Kidney tubule cell (primary cell): Measurements from ENCODE around the gene THAP2.

ENCODE experiments used
- DNase-seq: peaks from one replicate; pipeline ENCODE4 v3.0.0-alpha.2; 2018; ENCODE audit warnings: low spot score

The THAP2 gene

GRCh38 chr12:71663561-71664410 is at the start of gene THAP2, which contains the start of gene ZFC3H1:
Gene THAP2 (plus strand): TSS chr12:71664301. CDS start chr12:71664510, 209 bp downstream.
Gene ZFC3H1 (minus strand): TSS chr12:71663848. CDS start chr12:71663610, 238 bp downstream.
- peak; percentile 99 for DNase-seq

- DNase-seq, result no peak
These were observed 42.2 kb upstream of the THAP2 start for GRCh38 chr12:71621938-71622337.

- no peak for DNase-seq
These were observed 38.6 kb upstream of the THAP2 start for GRCh38 chr12:71625476-71625875.

GRCh38 chr12:71626098-71626497 is 38.0 kb upstream of the THAP2 start:
- no peak for DNase-seq

- DNase-seq, result no peak
These were observed 37.3 kb upstream of the THAP2 start for GRCh38 chr12:71626768-71627167.

GRCh38 chr12:71627438-71628002 is 36.6 kb upstream of the THAP2 start:
- no peak for DNase-seq

GRCh38 chr12:71636704-71637115 is 27.4 kb upstream of the THAP2 start:
- DNase-seq, result peak; percentile 68

- no peak for DNase-seq
These were observed 25.6 kb upstream of the THAP2 start for GRCh38 chr12:71638499-71638898.

- peak; percentile 38 for DNase-seq
These were observed 24.8 kb upstream of the THAP2 start for GRCh38 chr12:71639341-71639760.

GRCh38 chr12:71640316-71640715 is 23.8 kb upstream of the THAP2 start:
- no peak for DNase-seq

- DNase-seq, result no peak
These were observed 22.7 kb upstream of the THAP2 start for GRCh38 chr12:71641390-71641789.

- no peak for DNase-seq
These were observed 21.8 kb upstream of the THAP2 start for GRCh38 chr12:71642264-71642663.

GRCh38 chr12:71645268-71645667 is 18.8 kb upstream of the THAP2 start:
- no peak for DNase-seq

- no peak for DNase-seq
These were observed 17.6 kb upstream of the THAP2 start for GRCh38 chr12:71646512-71646911.

GRCh38 chr12:71648537-71648936 is 15.6 kb upstream of the THAP2 start:
- no peak for DNase-seq

GRCh38 chr12:71649401-71649800 is 14.7 kb upstream of the THAP2 start:
- no peak for DNase-seq

- no peak for DNase-seq
These were observed 11.4 kb upstream of the THAP2 start for GRCh38 chr12:71652656-71653055.

GRCh38 chr12:71653137-71653536 is 11.0 kb upstream of the THAP2 start:
- DNase-seq, result no peak

GRCh38 chr12:71654200-71654599 is 9.9 kb upstream of the THAP2 start:
- DNase-seq, result no peak

GRCh38 chr12:71655495-71655894 is 8.6 kb upstream of the THAP2 start:
- DNase-seq, result no peak

- DNase-seq, result no peak
These were observed 8.2 kb upstream of the THAP2 start for GRCh38 chr12:71655907-71656306.

GRCh38 chr12:71656740-71657139 is 7.4 kb upstream of the THAP2 start:
- DNase-seq, result no peak

GRCh38 chr12:71661977-71662530 is 2.0 kb upstream of the THAP2 start:
- DNase-seq, result no peak
